H1 (cell line): ENCODE results near the gene SLC27A1. TPM values are rescaled to one million over a fixed set of nuclear protein-coding genes. Genes with fewer than 3 reads are reported as not detected.

Experiments used
- CTCF ChIA-PET: fragments of 300-600 bp; sonication (Branson Sonifier 250); formaldehyde crosslinking; loops from one replicate; lab custom pipeline; 2021; ENCODE audit not compliant: partially characterized antibody; lab: Charles Lee
- POLR2A ChIA-PET: fragments of 300-600 bp; sonication (Branson Sonifier 250); formaldehyde crosslinking; loops from one replicate; lab custom pipeline; 2021; ENCODE audit warnings: inconsistent platforms; ENCODE audit not compliant: partially characterized antibody; lab: Charles Lee
- DNase-seq, 2 experiments: peaks; one replicate each; pipeline versions ENCODE4 v3.0.0 to v3.0.0-alpha.2; 2010 to 2022; ENCODE audit warnings: low spot score in 2 of 2, low read depth in 1 of 2, mixed read lengths in 1 of 2
- FAIRE-seq: peaks from 2 replicates; lab custom pipeline; 2011; peaks lifted over from hg19 to GRCh38; lab: Jason Lieb, UNC
- H2AFZ ChIP-seq: 2 replicates; pipeline ENCODE4 v1.8.1; 2012; ENCODE audit warnings: low read length, inconsistent platforms
- H2AK5ac ChIP-seq: 2 replicates; pipeline ENCODE4 v1.6.1; 2013; ENCODE audit warnings: low read depth, low read length
- H2BK120ac ChIP-seq: replicated peaks from 2 replicates; pipeline ENCODE3; 2013; ENCODE audit warnings: low read depth, low read length, inconsistent platforms
- H2BK12ac ChIP-seq: 2 replicates; pipeline ENCODE4 v1.6.1; 2013; ENCODE audit warnings: low read depth, low read length
- H2BK15ac ChIP-seq: 2 replicates; pipeline ENCODE4 v1.6.1; 2013; ENCODE audit warnings: low read length
- H2BK20ac ChIP-seq: 2 replicates; pipeline ENCODE4 v1.6.1; 2013; ENCODE audit warnings: low read length
- H2BK5ac ChIP-seq: 2 replicates; pipeline ENCODE4 v1.6.1; 2013; ENCODE audit warnings: low read depth, low read length
- H3K14ac ChIP-seq: 2 replicates; pipeline ENCODE4 v1.6.1; 2013; ENCODE audit warnings: inconsistent platforms; ENCODE audit not compliant: insufficient read length
- H3K18ac ChIP-seq: 2 replicates; pipeline ENCODE4 v1.6.1; 2013; ENCODE audit warnings: low read length; ENCODE audit errors: extremely low read depth
- H3K23ac ChIP-seq: 2 replicates; pipeline ENCODE4 v1.6.1; 2013; ENCODE audit warnings: inconsistent platforms; ENCODE audit not compliant: insufficient read length
- H3K23me2 ChIP-seq: 2 replicates; pipeline ENCODE4 v1.6.1; 2013; ENCODE audit warnings: low read depth, low read length
- H3K27ac ChIP-seq: 2 replicates; pipeline ENCODE4 v1.6.1; 2011; ENCODE audit warnings: low read depth, low read length, inconsistent platforms
- H3K27me3 ChIP-seq, 4 experiments: replicated peaks in 1 of 4; 1 replicate in 1 of 4; 2 replicates in 3 of 4; pipeline versions ENCODE4 v1.6.1 to v1.8.1; 2011 to 2013; ENCODE audit warnings: low read length in 3 of 4, mild to moderate bottlenecking in 3 of 4, inconsistent platforms in 2 of 4, mixed read lengths in 2 of 4, moderate library complexity in 1 of 4; ENCODE audit not compliant: control insufficient read depth in 3 of 4, insufficient read depth in 3 of 4; ENCODE audit errors: extremely low read depth in 1 of 4
- H3K36me3 ChIP-seq, 4 experiments: 2 replicates each; pipeline versions ENCODE4 v1.6.1 to v1.8.1; 2011 to 2013; ENCODE audit warnings: mild to moderate bottlenecking in 4 of 4, low read length in 3 of 4, moderate library complexity in 2 of 4, control low read depth in 1 of 4, inconsistent platforms in 1 of 4; ENCODE audit not compliant: insufficient read depth in 4 of 4, control insufficient read depth in 2 of 4
- H3K4ac ChIP-seq: replicated peaks from 2 replicates; pipeline ENCODE3; 2013; ENCODE audit warnings: low read length, low read depth, mixed read lengths, inconsistent platforms; ENCODE audit not compliant: insufficient read length
- H3K4me1 ChIP-seq, 4 experiments: replicated peaks in 1 of 4; 1 replicate in 1 of 4; 2 replicates in 3 of 4; pipeline versions ENCODE4 v1.6.1 to v1.8.1; 2011 to 2013; ENCODE audit warnings: low read length in 3 of 4, inconsistent platforms in 2 of 4, mixed read lengths in 1 of 4; ENCODE audit not compliant: insufficient read depth in 4 of 4, control insufficient read depth in 3 of 4
- H3K4me2 ChIP-seq, 2 experiments: 2 replicates each; pipeline versions ENCODE4 v1.6.1 to v1.8.1; 2011 to 2013; ENCODE audit warnings: low read depth in 2 of 2, low read length in 2 of 2, control low read depth in 1 of 2, inconsistent platforms in 1 of 2, mild to moderate bottlenecking in 1 of 2; ENCODE audit not compliant: insufficient read depth in 1 of 2
- H3K4me3 ChIP-seq, 4 experiments: fragments of 200-600, 300-600 bp in 1 of 4; sonication (generic), shearing (Covaris generic), sonication (Bioruptor Twin) in 1 of 4; 2 replicates each; pipeline versions ENCODE4 v1.5.1 to v1.8.1; 2011 to 2016; ENCODE audit warnings: low read length in 4 of 4, low read depth in 3 of 4, control low read depth in 2 of 4, inconsistent platforms in 2 of 4, mild to moderate bottlenecking in 2 of 4, mixed read lengths in 1 of 4, moderate library complexity in 1 of 4; ENCODE audit not compliant: insufficient read depth in 2 of 4; ENCODE audit errors: extremely low read depth in 1 of 4
- H3K56ac ChIP-seq: replicated peaks from 2 replicates; pipeline ENCODE3; 2013; ENCODE audit warnings: low read depth, mild to moderate bottlenecking, mixed read lengths, low read length, inconsistent platforms; ENCODE audit not compliant: insufficient read length
- H3K79me1 ChIP-seq: 2 replicates; pipeline ENCODE4 v1.6.1; 2013; ENCODE audit warnings: low read depth, low read length, control low read depth
- H3K79me2 ChIP-seq, 2 experiments: 2 replicates each; pipeline versions ENCODE4 v1.6.1 to v1.8.1; 2012 to 2013; ENCODE audit warnings: low read length in 2 of 2, mild to moderate bottlenecking in 2 of 2, inconsistent platforms in 1 of 2; ENCODE audit not compliant: insufficient read depth in 2 of 2, control insufficient read depth in 1 of 2
- H3K9ac ChIP-seq, 4 experiments: replicated peaks in 1 of 4; 1 replicate in 1 of 4; 2 replicates in 3 of 4; pipeline versions ENCODE4 v1.6.1 to v1.8.1; 2011 to 2013; ENCODE audit warnings: low read depth in 3 of 4, low read length in 3 of 4, control low read depth in 2 of 4, mild to moderate bottlenecking in 2 of 4, moderate library complexity in 2 of 4, inconsistent platforms in 1 of 4; ENCODE audit errors: extremely low read depth in 1 of 4
- H3K9me3 ChIP-seq, 2 experiments: 2 replicates each; pipeline versions ENCODE4 v1.6.1 to v1.8.1; 2012 to 2013; ENCODE audit warnings: mild to moderate bottlenecking in 2 of 2, moderate library complexity in 2 of 2, control low read depth in 1 of 2, inconsistent platforms in 1 of 2, low read depth in 1 of 2, low read length in 1 of 2, mixed read lengths in 1 of 2; ENCODE audit not compliant: insufficient read depth in 2 of 2
- H4K20me1 ChIP-seq, 2 experiments: replicated peaks in 1 of 2; 2 replicates each; pipeline versions ENCODE3 to v1.8.1; 2011 to 2013; ENCODE audit warnings: inconsistent platforms in 2 of 2, low read length in 2 of 2, mild to moderate bottlenecking in 1 of 2; ENCODE audit not compliant: insufficient read depth in 2 of 2, control insufficient read depth in 1 of 2
- H4K5ac ChIP-seq: 2 replicates; pipeline ENCODE4 v1.6.1; 2013; ENCODE audit warnings: low read length, low read depth, mixed read lengths, inconsistent platforms; ENCODE audit not compliant: insufficient read length
- H4K8ac ChIP-seq: 2 replicates; pipeline ENCODE4 v1.8.0; 2013; ENCODE audit warnings: mild to moderate bottlenecking, moderate library complexity, low read length, inconsistent platforms; ENCODE audit not compliant: insufficient read depth; ENCODE audit errors: extremely low read depth
- H4K91ac ChIP-seq: replicated peaks from 2 replicates; pipeline ENCODE3; 2013; ENCODE audit warnings: low read length, mixed read lengths, inconsistent platforms; ENCODE audit not compliant: insufficient read length
- CHD2 ChIP-seq: IDR thresholded peaks from 2 replicates; pipeline ENCODE4 v1.6.1; 2012; ENCODE audit warnings: low read length, improper control_type of control experiment
- TBP ChIP-seq: IDR thresholded peaks from 2 replicates; pipeline ENCODE4 v1.6.1; 2011; ENCODE audit warnings: low read depth, low read length, improper control_type of control experiment
- WGBS, 2 experiments: shearing (Covaris generic) in 1 of 2; methylation state at CpG; one replicate each; pipeline versions ENCODE4 v1.1.6 to v1.1.7; 2013 to 2015; ENCODE audit warnings: low lambda C conversion rate in 2 of 2, mixed read lengths in 2 of 2, inconsistent platforms in 1 of 2, low coverage in 1 of 2, missing lambda C conversion rate in 1 of 2; ENCODE audit not compliant: insufficient replicate concordance in 2 of 2, insufficient coverage in 1 of 2, insufficient read length in 1 of 2; ENCODE audit errors: extremely low coverage in 1 of 2, missing lambda C conversion rate in 1 of 2; 5-methylcytosine and 5-hydroxymethylcytosine counted together
- polyA plus RNA-seq, 7 experiments: library from polyadenylated mRNA; depleted of rRNA in 3 of 7; stranded (reverse) in 5 of 7; unstranded in 2 of 7; fragments of >200 nt in 5 of 7; fragments of 200-250 nt in 2 of 7; gene quantifications; 1 replicate in 5 of 7; 2 replicates in 1 of 7; 4 replicates in 1 of 7; pipeline versions ENCODE4 v1.2.1 to v1.2.3, GENCODE V29; 2011 to 2013; ENCODE audit warnings: missing spikeins in 2 of 7, mixed read lengths in 2 of 7
- total RNA-seq: library from RNA; stranded (reverse); fragmentation: NEBNext Ultra II Directional; extraction: Animal tissue kit (Norgen Biotek cat#: 25700); gene quantifications from 2 replicates; pipeline ENCODE4 v1.2.1, GENCODE V29; 2021

SLC27A1 gene
- total and polyA plus RNA-seq, 2 of the 8 experiments (the other 6 are each of a cell fraction or from before 2014, with no cell fraction given): 7.5 to 9.1 TPM

- Histone ChIP-seq H2BK15ac (no peak overlapping the region), H3K4ac (no peak overlapping the region), H4K5ac (no peak overlapping the region), H3K79me2 (no peaks in the 10 kb centered on the region)
- no peak for FAIRE-seq
- TF ChIP-seq CHD2 (0 out of 2 replicates have a peak, but pooled peaks have one; percentile 56), TBP (no peak)
- TF ChIP-seq, all 59 proteins: peak for 1
- WGBS, 2 experiments: 29% methylated on average over 8 of the region's 8 CpGs; no CpG with 5 or more reads in 1 of the 2 experiments
- no peaks in the 10 kb centered on the region for H3K9me3 ChIP-seq
- peak overlapping the region; percentile 30 for H4K91ac ChIP-seq
- peak overlapping the region; percentile 87; the same call in 1 of the 2 replicates for H4K8ac ChIP-seq
- ChIA-PET POLR2A (interaction anchor here (0.6 to 2.5 kb wide), 7 partner anchors 8 to 300 kb away, joined by 3 to 19 read pairs (median 6); partner anchors contain the start of gene PGLS), CTCF (interaction anchor here (0.6 to 2.1 kb wide), 6 partner anchors 34 to 314 kb away, joined by 3 to 7 read pairs (median 4); no protein-coding TSS in a partner anchor)
- H2BK5ac ChIP-seq: 0 out of 2 replicates have a peak overlapping the region, but pooled peaks have one; percentile 40
- no peak overlapping the region for H3K9ac ChIP-seq
- H3K23ac ChIP-seq: no peak overlapping the region
- H3K14ac ChIP-seq: no peak overlapping the region
- no peak overlapping the region; the same call in 1 of the 2 replicates for H3K18ac ChIP-seq
- H3K56ac ChIP-seq: no peak overlapping the region
- no peak overlapping the region for H2AK5ac ChIP-seq
- H4K20me1 ChIP-seq: no peaks in the 10 kb centered on the region
- H2BK20ac ChIP-seq: no peak overlapping the region; the same call in 1 of the 2 replicates
- H3K4me2 ChIP-seq: 0 out of 4 replicates have a peak overlapping the region, but pooled peaks of 1 of the 2 experiments have one; percentile 34
- no peaks in the 10 kb centered on the region for H3K23me2 ChIP-seq
- H2AFZ ChIP-seq: peak overlapping the region; percentile 94
- no peak overlapping the region for H3K27ac ChIP-seq
- no peaks in the 10 kb centered on the region for H3K79me1 ChIP-seq
- H2BK12ac ChIP-seq: peak overlapping the region; percentile 68; the same call in 1 of the 2 replicates
- DNase-seq: peak in 1 of 2 experiments; percentile 66
- H2BK120ac ChIP-seq: no peak overlapping the region
- peaks cover 0 to 5% (median 2%) of the 10 kb centered on the region in 4 experiments; a peak in 2 of 7 replicates for H3K4me1 ChIP-seq
- peaks cover 0 to 3% (median 0%) of the 10 kb centered on the region in 4 experiments; a peak in 1 of 7 replicates for H3K27me3 ChIP-seq
- H3K4me3 ChIP-seq: peak overlapping the region in 1 of 4 experiments; percentile 5; a peak in 2 of 8 replicates
- H3K36me3 ChIP-seq: no peaks in the 10 kb centered on the region
Measured at GRCh38 chr19:17530586-17530985, 60.3 kb downstream of the SLC27A1 start.
